Measurements from ENCODE around the gene C10orf53. TPM values are rescaled to one million over a fixed set of nuclear protein-coding genes. Genes with fewer than 3 reads are reported as not detected.

The C10orf53 gene
- total and polyA plus RNA-seq, 2 of the 8 experiments (the other 6 are each of a cell fraction or from before 2014, with no cell fraction given): not detected

DNA sequence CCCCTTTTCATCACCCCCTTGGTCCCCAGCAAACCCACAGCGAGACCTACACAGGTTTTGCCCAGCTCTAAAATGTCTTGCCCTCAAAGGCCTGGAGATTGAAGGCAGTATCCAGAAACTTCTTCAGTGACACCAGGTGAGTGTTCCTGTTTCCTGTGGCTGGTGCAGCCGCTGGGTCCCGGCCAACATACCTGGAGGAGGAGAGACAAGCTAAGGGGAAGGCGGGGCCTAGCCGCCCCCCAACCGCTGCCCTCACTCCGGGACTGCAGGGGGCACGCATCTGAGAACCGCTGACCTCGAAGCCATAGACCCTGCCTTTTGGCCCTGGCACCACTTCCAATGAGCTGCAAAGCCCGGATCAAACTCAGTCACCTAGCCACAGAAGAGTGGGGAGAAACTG, 55.7 kb downstream of the C10orf53 start:
- ChIA-PET POLR2A (ENCODE audit: partially characterized antibody) (interaction anchor here (1.1 kb wide), 1 partner anchor 10 kb away, joined by 3 read pairs; no protein-coding TSS in a partner anchor), CTCF (ENCODE audit: partially characterized antibody) (interaction anchor here (0.6 to 2.6 kb wide), 6 partner anchors 10 to 900 kb away, joined by 3 to 14 read pairs (median 6); no protein-coding TSS in a partner anchor)
- Histone ChIP-seq H3K18ac (ENCODE audit: extremely low read depth, low read length) (no peak overlapping the region), H3K27ac (ENCODE audit: low read depth, low read length) (no peak overlapping the region), H2AK5ac (ENCODE audit: low read depth, low read length) (no peak overlapping the region), H3K4me1 (replicated peaks in 1 of 4; ENCODE audit: control insufficient read depth in 3 of 4, insufficient read depth in 4 of 4, low read length in 3 of 4) (no peaks in the 10 kb centered on the region), H3K9me3 (ENCODE audit: insufficient read depth in 2 of 2, low read depth in 1 of 2, low read length in 1 of 2) (no peaks in the 10 kb centered on the region), H2BK15ac (ENCODE audit: low read length) (no peak overlapping the region), H4K5ac (ENCODE audit: insufficient read length, low read depth, low read length) (no peak overlapping the region), H2BK20ac (ENCODE audit: low read length) (no peak overlapping the region), H3K36me3 (ENCODE audit: control insufficient read depth in 2 of 4, insufficient read depth in 4 of 4, low read length in 3 of 4) (peaks cover 0 to 6% (median 0%) of the 10 kb centered on the region in 4 experiments; a peak in 2 of 8 replicates), H4K91ac (replicated peaks; ENCODE audit: insufficient read length, low read length) (no peak overlapping the region), H2BK120ac (replicated peaks; ENCODE audit: low read depth, low read length) (no peak overlapping the region), H2BK12ac (ENCODE audit: low read depth, low read length) (no peak overlapping the region), H3K9ac (replicated peaks in 1 of 4; ENCODE audit: extremely low read depth in 1 of 4, low read depth in 3 of 4, low read length in 3 of 4) (no peak overlapping the region), H3K23ac (ENCODE audit: insufficient read length) (no peak overlapping the region), H4K20me1 (replicated peaks in 1 of 2; ENCODE audit: control insufficient read depth in 1 of 2, insufficient read depth in 2 of 2, low read length in 2 of 2) (peaks cover 1 to 2% of the 10 kb centered on the region in 2 experiments), H3K4me2 (ENCODE audit: insufficient read depth in 1 of 2, low read depth in 2 of 2, low read length in 2 of 2) (no peak overlapping the region), H3K23me2 (ENCODE audit: low read depth, low read length) (no peaks in the 10 kb centered on the region), H3K4me3 (ENCODE audit: extremely low read depth in 1 of 4, insufficient read depth in 2 of 4, low read depth in 3 of 4, low read length in 4 of 4) (no peak overlapping the region), H4K8ac (ENCODE audit: extremely low read depth, insufficient read depth, low read length) (no peak overlapping the region), H3K56ac (replicated peaks; ENCODE audit: insufficient read length, low read depth, low read length) (no peak overlapping the region), H3K79me2 (ENCODE audit: control insufficient read depth in 1 of 2, insufficient read depth in 2 of 2, low read length in 2 of 2) (no peaks in the 10 kb centered on the region), H3K4ac (replicated peaks; ENCODE audit: insufficient read length, low read depth, low read length) (no peak overlapping the region), H2BK5ac (ENCODE audit: low read depth, low read length) (no peak overlapping the region), H3K79me1 (ENCODE audit: low read depth, low read length) (no peaks in the 10 kb centered on the region), H3K27me3 (replicated peaks in 1 of 4; ENCODE audit: control insufficient read depth in 3 of 4, extremely low read depth in 1 of 4, insufficient read depth in 3 of 4, low read length in 3 of 4) (no peaks in the 10 kb centered on the region), H2AFZ (ENCODE audit: low read length) (no peak overlapping the region), H3K14ac (ENCODE audit: insufficient read length) (no peak overlapping the region)
- 85% methylated on average over 11 of the region's 11 CpGs; no CpG with 5 or more reads in 1 of the 2 experiments for WGBS, 2 experiments (ENCODE audit: extremely low coverage in 1 of 2, insufficient coverage in 1 of 2, insufficient read length in 1 of 2, insufficient replicate concordance in 2 of 2, low coverage in 1 of 2, low lambda C conversion rate in 2 of 2, missing lambda C conversion rate in 1 of 2)
- TF ChIP-seq MAFK (IDR thresholded peaks at IDR 0.05; ENCODE audit: low read depth, low read length) (no peak), EGR1 (IDR thresholded peaks at IDR 0.05; ENCODE audit: borderline replicate concordance, low read depth, low read length) (no peak), GABPA (IDR thresholded peaks at IDR 0.05; ENCODE audit: borderline replicate concordance, insufficient read depth, low read length) (no peak), TAF1 (IDR thresholded peaks at IDR 0.05; ENCODE audit: low read depth, low read length) (no peak), POLR2A (IDR thresholded peaks at IDR 0.05; ENCODE audit: control extremely low read depth in 1 of 2, low read depth in 2 of 2, low read length in 2 of 2) (no peak), RBBP5 (IDR thresholded peaks at IDR 0.05; ENCODE audit: borderline replicate concordance, low read depth, low read length) (no peak), EZH2 (IDR thresholded peaks at IDR 0.05; ENCODE audit: low read depth, low read length, severe bottlenecking) (no peak), SP1 (IDR thresholded peaks at IDR 0.05; ENCODE audit: low read depth, low read length) (no peak), FOSL1 (IDR thresholded peaks at IDR 0.05; ENCODE audit: insufficient read depth, low read depth, low read length) (no peak), NRF1 (IDR thresholded peaks at IDR 0.05; ENCODE audit: low read depth, low read length) (no peak), RAD21 (IDR thresholded peaks at IDR 0.05 in 1 of 2, conservative IDR thresholded peaks at IDR 0.05 in 1 of 2; ENCODE audit: low read depth in 2 of 2, low read length in 2 of 2) (no peak), CREB1 (IDR thresholded peaks at IDR 0.05) (no peak)
- no peak for FAIRE-seq
- DNase-seq (ENCODE audit: low read depth in 1 of 2, low spot score in 2 of 2): no peak
